Parathyroid adenoma (tissue), 2 donors: Measurements from ENCODE around the gene TRABD2A.

Experiments
- H2AFZ ChIP-seq: fragments of 300-600 bp; sonication (generic); one replicate; pipeline ENCODE4 v1.7.0; 2017; ENCODE audit warnings: antibody characterized with exemption, mild to moderate bottlenecking
- H3K27ac ChIP-seq: fragments of 300-600 bp; sonication (generic); one replicate; pipeline ENCODE4 v1.7.0; 2017
- H3K27me3 ChIP-seq: fragments of 300-600 bp; sonication (generic); one replicate; pipeline ENCODE4 v1.7.0; 2017; ENCODE audit warnings: low read length; ENCODE audit not compliant: control insufficient read depth, insufficient read depth
- H3K36me3 ChIP-seq: fragments of 300-600 bp; sonication (generic); one replicate; pipeline ENCODE4 v1.7.0; 2017; ENCODE audit warnings: low read length; ENCODE audit not compliant: control insufficient read depth, insufficient read depth
- H3K4me1 ChIP-seq: fragments of 300-600 bp; sonication (generic); one replicate; pipeline ENCODE4 v1.7.0; 2017; ENCODE audit warnings: control low read depth
- H3K4me2 ChIP-seq: fragments of 300-600 bp; sonication (generic); one replicate; pipeline ENCODE4 v1.7.0; 2017; ENCODE audit warnings: low read length
- H3K4me3 ChIP-seq: fragments of 300-600 bp; sonication (generic); one replicate; pipeline ENCODE4 v1.7.0; 2017; ENCODE audit warnings: low read depth, low read length
- H3K79me2 ChIP-seq: fragments of 300-600 bp; sonication (generic); one replicate; pipeline ENCODE4 v1.7.0; 2017; ENCODE audit warnings: control low read depth
- H3K9ac ChIP-seq: fragments of 300-600 bp; sonication (generic); one replicate; pipeline ENCODE4 v1.7.0; 2017; ENCODE audit warnings: mild to moderate bottlenecking
- H3K9me3 ChIP-seq: fragments of 300-600 bp; sonication (generic); one replicate; pipeline ENCODE4 v1.7.0; 2017; ENCODE audit warnings: low read length; ENCODE audit not compliant: control insufficient read depth
- CTCF ChIP-seq: fragments of 300-600 bp; sonication (generic); IDR thresholded peaks from one replicate; pipeline ENCODE4 v1.7.0; 2017; ENCODE audit warnings: antibody characterized with exemption, mild to moderate bottlenecking
- donor health status: primary hyperparathyroidism.

TRABD2A gene

DNA sequence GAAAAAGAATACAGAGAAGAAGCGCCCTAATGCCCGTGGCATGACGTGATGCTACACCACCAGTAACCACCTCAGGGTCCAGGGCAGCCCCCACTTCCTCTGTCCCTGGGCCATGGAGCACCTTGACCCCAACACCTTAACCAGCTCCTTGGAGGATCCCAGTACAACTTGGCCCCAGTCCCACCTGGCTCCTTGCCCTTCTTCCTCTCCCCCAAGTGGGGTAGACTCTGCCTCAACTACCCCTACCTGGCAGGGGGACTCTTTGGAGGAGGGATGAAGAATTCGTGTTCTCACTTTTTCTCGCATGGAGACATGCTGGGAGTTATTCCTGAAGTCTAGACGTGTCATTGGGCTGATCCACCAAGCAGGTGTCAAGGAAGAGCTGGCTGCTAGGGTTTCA, 18.9 kb downstream of the TRABD2A start:
- H3K27me3 ChIP-seq: no peaks in the 10 kb centered on the region
- H3K4me2 ChIP-seq: no peak overlapping the region
- H2AFZ ChIP-seq: no peak overlapping the region
- no peaks in the 10 kb centered on the region for H3K4me1 ChIP-seq
- no peak overlapping the region for H3K9ac ChIP-seq
- H3K27ac ChIP-seq: no peak overlapping the region
- H3K36me3 ChIP-seq: no peaks in the 10 kb centered on the region
- TF ChIP-seq CTCF: no peak
- no peak overlapping the region for H3K4me3 ChIP-seq
- no peaks in the 10 kb centered on the region for H3K79me2 ChIP-seq
- H3K9me3 ChIP-seq: no peaks in the 10 kb centered on the region

DNA sequence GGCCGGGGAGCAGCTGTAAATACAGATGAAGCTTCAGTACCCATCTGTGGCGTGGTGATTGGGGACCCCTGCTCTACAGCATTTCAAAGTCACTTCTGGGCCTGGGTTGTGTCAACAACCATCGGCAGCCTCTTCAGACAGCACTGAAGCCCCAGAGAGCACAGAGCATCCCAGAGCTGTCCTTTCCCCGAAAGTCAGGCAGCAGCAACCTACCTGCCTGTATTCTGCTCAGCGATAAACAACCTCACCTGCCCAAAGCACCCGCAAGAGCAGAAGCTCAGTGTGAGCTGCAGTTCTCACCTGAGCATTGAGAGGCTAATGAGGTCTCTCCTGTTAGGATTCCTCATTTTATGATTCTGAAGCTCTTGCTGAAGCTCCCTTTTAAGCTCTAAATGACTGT, 19.3 kb downstream of the TRABD2A start:
- no peaks in the 10 kb centered on the region for H3K4me1 ChIP-seq
- H3K79me2 ChIP-seq: no peaks in the 10 kb centered on the region
- H3K27me3 ChIP-seq: no peaks in the 10 kb centered on the region
- no peak for TF ChIP-seq CTCF
- no peak overlapping the region for H3K4me3 ChIP-seq
- H3K27ac ChIP-seq: no peak overlapping the region
- no peak overlapping the region for H3K9ac ChIP-seq
- no peak overlapping the region for H3K4me2 ChIP-seq
- no peaks in the 10 kb centered on the region for H3K36me3 ChIP-seq
- H2AFZ ChIP-seq: no peak overlapping the region
- H3K9me3 ChIP-seq: no peaks in the 10 kb centered on the region

DNA sequence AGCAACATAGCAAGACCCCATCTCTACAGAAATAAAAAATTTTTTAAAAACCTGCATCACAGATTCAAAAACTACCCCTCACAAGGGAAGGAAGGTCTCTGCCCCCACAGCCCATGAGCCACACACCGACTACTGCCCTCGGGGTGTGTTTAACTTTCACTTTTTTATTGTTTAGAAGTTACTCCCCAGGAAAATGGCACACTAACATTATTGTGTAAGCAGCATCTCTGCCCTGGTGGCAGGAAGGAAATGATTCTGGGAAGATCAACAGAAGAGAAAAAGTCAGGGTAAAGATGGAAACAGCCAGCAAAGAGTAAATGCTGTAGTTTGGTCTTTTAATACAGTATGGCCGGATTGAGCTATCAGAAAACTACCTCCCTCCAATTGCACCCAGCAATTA, 21.9 kb downstream of the TRABD2A start:
- H3K27ac ChIP-seq: no peak overlapping the region
- no peaks in the 10 kb centered on the region for H3K27me3 ChIP-seq
- no peak overlapping the region for H2AFZ ChIP-seq
- no peak for TF ChIP-seq CTCF
- no peaks in the 10 kb centered on the region for H3K36me3 ChIP-seq
- H3K4me2 ChIP-seq: no peak overlapping the region
- H3K79me2 ChIP-seq: no peaks in the 10 kb centered on the region
- no peak overlapping the region for H3K4me3 ChIP-seq
- H3K9ac ChIP-seq: no peak overlapping the region
- H3K4me1 ChIP-seq: no peaks in the 10 kb centered on the region
- H3K9me3 ChIP-seq: no peaks in the 10 kb centered on the region

GRCh38 chr2:84858123-84858522, 22.8 kb downstream of the TRABD2A start:
- Histone ChIP-seq H3K79me2 (no peaks in the 10 kb centered on the region), H3K9ac (no peak overlapping the region), H3K36me3 (no peaks in the 10 kb centered on the region), H3K4me3 (no peak overlapping the region), H3K9me3 (no peaks in the 10 kb centered on the region), H2AFZ (no peak overlapping the region), H3K27ac (no peak overlapping the region), H3K4me2 (no peak overlapping the region), H3K27me3 (no peaks in the 10 kb centered on the region), H3K4me1 (no peaks in the 10 kb centered on the region)
- no peak for TF ChIP-seq CTCF

DNA sequence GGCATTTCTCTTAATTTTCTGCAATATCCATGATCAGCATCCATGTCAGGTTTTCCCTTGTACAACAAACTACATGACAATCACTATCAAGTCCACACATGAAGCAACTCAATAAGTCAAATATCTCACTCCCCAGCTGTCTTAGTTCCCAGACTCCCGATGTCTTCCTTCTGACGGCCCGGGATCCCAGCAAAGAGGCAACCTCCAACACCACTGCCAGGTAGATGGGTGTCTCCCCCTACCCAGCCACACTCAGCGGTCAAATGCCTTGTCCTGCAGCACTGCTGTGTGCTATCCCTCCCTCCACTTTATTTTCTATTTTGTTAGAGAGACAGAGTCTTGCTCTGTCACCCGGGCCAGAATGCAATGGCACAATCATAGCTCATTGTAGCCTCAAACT, 23.3 kb downstream of the TRABD2A start:
- H3K9ac ChIP-seq: no peak overlapping the region
- H3K4me3 ChIP-seq: no peak overlapping the region
- no peak overlapping the region for H3K4me2 ChIP-seq
- no peaks in the 10 kb centered on the region for H3K79me2 ChIP-seq
- no peaks in the 10 kb centered on the region for H3K36me3 ChIP-seq
- no peak overlapping the region for H3K27ac ChIP-seq
- no peaks in the 10 kb centered on the region for H3K27me3 ChIP-seq
- H3K4me1 ChIP-seq: no peaks in the 10 kb centered on the region
- H3K9me3 ChIP-seq: no peaks in the 10 kb centered on the region
- H2AFZ ChIP-seq: no peak overlapping the region
- TF ChIP-seq CTCF: no peak
